ENCODE results near the gene CDH13. TPM values are rescaled to one million over a fixed set of nuclear protein-coding genes. Genes with fewer than 3 reads are reported as not detected.

The CDH13 gene
- total and polyA plus RNA-seq, 2 experiments from 2014 or later: 1.6 to 4.4 TPM

- no peak for TF ChIP-seq ETS1 (IDR thresholded peaks at IDR 0.05)
Measured at GRCh38 chr16:82995924-82996441, 369.2 kb downstream of the CDH13 start (continued).

- H3K27ac Mint-ChIP-seq: no peak overlapping the region
- Histone ChIP-seq H2AFZ (no peak overlapping the region), H3K4me3 (no peak overlapping the region), H3K27ac (ENCODE audit: low read depth) (no peak overlapping the region), H3K79me2 (replicated peaks; ENCODE audit: insufficient read depth) (no peaks in the 10 kb centered on the region), H3K4me2 (no peak overlapping the region), H3K27me3 (ENCODE audit: insufficient read depth) (no peaks in the 10 kb centered on the region), H3K36me3 (ENCODE audit: insufficient read depth) (no peaks in the 10 kb centered on the region), H3K4me1 (ENCODE audit: insufficient read depth) (no peaks in the 10 kb centered on the region), H4K20me1 (replicated peaks; ENCODE audit: insufficient read depth) (no peaks in the 10 kb centered on the region; the same call in 1 of the 2 replicates), H3F3A (replicated peaks; ENCODE audit: low read depth) (no peaks in the 10 kb centered on the region), H3K9me2 (ENCODE audit: insufficient read depth) (peaks cover 10% of the 10 kb centered on the region; the same call in 1 of the 2 replicates)
- H3K4me3 Mint-ChIP-seq: no peak overlapping the region
- no peaks in the 10 kb centered on the region for H3K9me3 Mint-ChIP-seq
- no peaks in the 10 kb centered on the region for H3K4me1 Mint-ChIP-seq
- no peak for DNase-seq (ENCODE audit: low spot score)
- no peak for ATAC-seq
- H3K36me3 Mint-ChIP-seq (ENCODE audit: low read depth): no peaks in the 10 kb centered on the region
- H3K27me3 Mint-ChIP-seq (ENCODE audit: insufficient read depth, low read depth, poor library complexity): no peaks in the 10 kb centered on the region
- TF ChIP-seq STAT1 (IDR thresholded peaks at IDR 0.05; ENCODE audit: unreplicated experiment) (no peak), CREB1 (CRISPR knock-in tag; IDR thresholded peaks at IDR 0.05; ENCODE audit: low read depth) (no peak), POLR2AphosphoS5 (IDR thresholded peaks at IDR 0.05; ENCODE audit: low read depth) (no peak), EZH2 (IDR thresholded peaks at IDR 0.05; ENCODE audit: low read depth, unreplicated experiment) (no peak), CTCF (conservative IDR thresholded peaks at IDR 0.05; ENCODE audit: low read depth in 2 of 2) (no peak), NANOG (IDR thresholded peaks at IDR 0.05; ENCODE audit: borderline replicate concordance) (no peak), REST (IDR thresholded peaks at IDR 0.05; ENCODE audit: unreplicated experiment) (no peak), JUNB (IDR thresholded peaks at IDR 0.05; ENCODE audit: unreplicated experiment) (no peak), ZNF114 (CRISPR knock-in tag; IDR thresholded peaks at IDR 0.05) (no peak), ETS1 (IDR thresholded peaks at IDR 0.05) (no peak), ZNF331 (CRISPR knock-in tag; IDR thresholded peaks at IDR 0.05; ENCODE audit: low read depth) (no peak), EZH2phosphoT487 (IDR thresholded peaks at IDR 0.05; ENCODE audit: unreplicated experiment) (no peak)
Measured at GRCh38 chr16:82996814-82997213, 370.0 kb downstream of the CDH13 start.

Measured in GM23338 (cell line).